GM19351 (cell line): ENCODE results near the gene PRKAR1B.
"Not testable (repeated sequence)": the region's sequence is repeated elsewhere in the genome, so short reads cannot be mapped to it uniquely, and the experiment has no call there.

ENCODE experiments used
- ATAC-seq: cut with Tn5 transposase; IDR thresholded peaks from one replicate; pipeline ENCODE4 v1.9.1; 2021; ENCODE audit warnings: mild to moderate bottlenecking, moderate library complexity; ENCODE audit not compliant: unreplicated experiment

The PRKAR1B gene

GRCh38 chr7:757741-758163, 30.7 kb upstream of the PRKAR1B start:
- ATAC-seq: no peak

GRCh38 chr7:756928-757560, 30.0 kb upstream of the PRKAR1B start:
- no peak for ATAC-seq

- no peak for ATAC-seq
Observed at GRCh38 chr7:756231-756927, 29.3 kb upstream of the PRKAR1B start.

- ATAC-seq: no peak
Observed at GRCh38 chr7:755413-755805, 28.3 kb upstream of the PRKAR1B start.

GRCh38 chr7:754531-755412, 27.7 kb upstream of the PRKAR1B start:
- no peak for ATAC-seq

GRCh38 chr7:753190-753589, 26.1 kb upstream of the PRKAR1B start:
- ATAC-seq: no peak

GRCh38 chr7:752256-752655, 25.2 kb upstream of the PRKAR1B start:
- ATAC-seq: not testable (repeated sequence)

- ATAC-seq: no peak
Observed at GRCh38 chr7:751826-752225, 24.7 kb upstream of the PRKAR1B start.

GRCh38 chr7:750111-750905, 23.2 kb upstream of the PRKAR1B start:
- no peak for ATAC-seq

GRCh38 chr7:749140-749551, 22.1 kb upstream of the PRKAR1B start:
- no peak for ATAC-seq

- no peak for ATAC-seq
Observed at GRCh38 chr7:748446-748845, 21.4 kb upstream of the PRKAR1B start.

- ATAC-seq: no peak
Observed at GRCh38 chr7:747186-747585, 20.1 kb upstream of the PRKAR1B start.

GRCh38 chr7:746155-747061, 19.3 kb upstream of the PRKAR1B start:
- no peak for ATAC-seq

- no peak for ATAC-seq
Observed at GRCh38 chr7:745431-746154, 18.5 kb upstream of the PRKAR1B start.

- ATAC-seq: no peak
Observed at GRCh38 chr7:744854-745430, 17.9 kb upstream of the PRKAR1B start.

- not testable (repeated sequence) for ATAC-seq
Observed at GRCh38 chr7:744128-744520, 17.0 kb upstream of the PRKAR1B start.

GRCh38 chr7:743341-744127, 16.5 kb upstream of the PRKAR1B start:
- ATAC-seq: not testable (repeated sequence)

- ATAC-seq: no peak
Observed at GRCh38 chr7:742791-743190, 15.7 kb upstream of the PRKAR1B start.
